WTC11 (cell line): Measurements from ENCODE around the gene COL12A1.

Experiments used
- CREB1 ChIP-seq: sonication (generic); formaldehyde crosslinking; IDR thresholded peaks from 2 replicates; pipeline ENCODE4 v1.8.0; 2023; ENCODE audit warnings: mild to moderate bottlenecking, missing genetic modification reagents
- ETV6 ChIP-seq: sonication (generic); formaldehyde crosslinking; IDR thresholded peaks from 2 replicates; pipeline ENCODE4 v1.8.1; 2022; ENCODE audit warnings: mild to moderate bottlenecking, missing genetic modification reagents
- FOXK1 ChIP-seq: sonication (generic); formaldehyde crosslinking; IDR thresholded peaks from 2 replicates; pipeline ENCODE4 v1.8.0; 2022; ENCODE audit warnings: mild to moderate bottlenecking, moderate library complexity, missing genetic modification reagents
- HMGA2 ChIP-seq: fragments of 250-450 bp; sonication (Bioruptor Pico); IDR thresholded peaks from 2 replicates; pipeline ENCODE4 v1.4.0; 2021; ENCODE audit warnings: mild to moderate bottlenecking, moderate library complexity
- TCF7 ChIP-seq: sonication (generic); formaldehyde crosslinking; IDR thresholded peaks from 2 replicates; pipeline ENCODE4 v1.8.0; 2022; ENCODE audit warnings: mild to moderate bottlenecking, low read depth, missing genetic modification reagents, moderate library complexity
- TEAD4 ChIP-seq: sonication (generic); formaldehyde crosslinking; IDR thresholded peaks from 2 replicates; pipeline ENCODE4 v1.8.0; 2022; ENCODE audit warnings: mild to moderate bottlenecking, missing genetic modification reagents
- TP53 ChIP-seq: sonication (generic); formaldehyde crosslinking; IDR thresholded peaks from 2 replicates; pipeline ENCODE4 v1.8.1; 2023; ENCODE audit warnings: mild to moderate bottlenecking, missing genetic modification reagents
- TF ChIP-seq, protein P1 (sequence below): sonication (generic); formaldehyde crosslinking; IDR thresholded peaks from 2 replicates; pipeline ENCODE4 v1.8.1; 2022; ENCODE audit warnings: low read depth, mild to moderate bottlenecking, moderate library complexity, missing genetic modification reagents, borderline replicate concordance
- TF ChIP-seq, protein P2 (sequence below): sonication (generic); formaldehyde crosslinking; IDR thresholded peaks from 2 replicates; pipeline ENCODE4 v1.8.1; 2023; ENCODE audit warnings: mild to moderate bottlenecking, missing genetic modification reagents
- TF ChIP-seq, protein P3 (sequence below): fragments of 200-600 bp; IDR thresholded peaks from 2 replicates; pipeline ENCODE4 v1.8.0; 2022; ENCODE audit warnings: antibody characterized with exemption
- TF ChIP-seq, protein P4 (sequence below): sonication (generic); formaldehyde crosslinking; IDR thresholded peaks from 2 replicates; pipeline ENCODE4 v1.8.1; 2023; ENCODE audit warnings: mild to moderate bottlenecking, missing genetic modification reagents, moderate library complexity

- TF ChIP-seq, protein P1, sequence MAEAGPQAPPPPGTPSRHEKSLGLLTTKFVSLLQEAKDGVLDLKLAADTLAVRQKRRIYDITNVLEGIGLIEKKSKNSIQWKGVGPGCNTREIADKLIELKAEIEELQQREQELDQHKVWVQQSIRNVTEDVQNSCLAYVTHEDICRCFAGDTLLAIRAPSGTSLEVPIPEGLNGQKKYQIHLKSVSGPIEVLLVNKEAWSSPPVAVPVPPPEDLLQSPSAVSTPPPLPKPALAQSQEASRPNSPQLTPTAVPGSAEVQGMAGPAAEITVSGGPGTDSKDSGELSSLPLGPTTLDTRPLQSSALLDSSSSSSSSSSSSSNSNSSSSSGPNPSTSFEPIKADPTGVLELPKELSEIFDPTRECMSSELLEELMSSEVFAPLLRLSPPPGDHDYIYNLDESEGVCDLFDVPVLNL (CRISPR knock-in tag) = no peak
- TF ChIP-seq, protein P2, sequence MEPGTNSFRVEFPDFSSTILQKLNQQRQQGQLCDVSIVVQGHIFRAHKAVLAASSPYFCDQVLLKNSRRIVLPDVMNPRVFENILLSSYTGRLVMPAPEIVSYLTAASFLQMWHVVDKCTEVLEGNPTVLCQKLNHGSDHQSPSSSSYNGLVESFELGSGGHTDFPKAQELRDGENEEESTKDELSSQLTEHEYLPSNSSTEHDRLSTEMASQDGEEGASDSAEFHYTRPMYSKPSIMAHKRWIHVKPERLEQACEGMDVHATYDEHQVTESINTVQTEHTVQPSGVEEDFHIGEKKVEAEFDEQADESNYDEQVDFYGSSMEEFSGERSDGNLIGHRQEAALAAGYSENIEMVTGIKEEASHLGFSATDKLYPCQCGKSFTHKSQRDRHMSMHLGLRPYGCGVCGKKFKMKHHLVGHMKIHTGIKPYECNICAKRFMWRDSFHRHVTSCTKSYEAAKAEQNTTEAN (CRISPR knock-in tag) = no peak
- TF ChIP-seq, protein P3, sequence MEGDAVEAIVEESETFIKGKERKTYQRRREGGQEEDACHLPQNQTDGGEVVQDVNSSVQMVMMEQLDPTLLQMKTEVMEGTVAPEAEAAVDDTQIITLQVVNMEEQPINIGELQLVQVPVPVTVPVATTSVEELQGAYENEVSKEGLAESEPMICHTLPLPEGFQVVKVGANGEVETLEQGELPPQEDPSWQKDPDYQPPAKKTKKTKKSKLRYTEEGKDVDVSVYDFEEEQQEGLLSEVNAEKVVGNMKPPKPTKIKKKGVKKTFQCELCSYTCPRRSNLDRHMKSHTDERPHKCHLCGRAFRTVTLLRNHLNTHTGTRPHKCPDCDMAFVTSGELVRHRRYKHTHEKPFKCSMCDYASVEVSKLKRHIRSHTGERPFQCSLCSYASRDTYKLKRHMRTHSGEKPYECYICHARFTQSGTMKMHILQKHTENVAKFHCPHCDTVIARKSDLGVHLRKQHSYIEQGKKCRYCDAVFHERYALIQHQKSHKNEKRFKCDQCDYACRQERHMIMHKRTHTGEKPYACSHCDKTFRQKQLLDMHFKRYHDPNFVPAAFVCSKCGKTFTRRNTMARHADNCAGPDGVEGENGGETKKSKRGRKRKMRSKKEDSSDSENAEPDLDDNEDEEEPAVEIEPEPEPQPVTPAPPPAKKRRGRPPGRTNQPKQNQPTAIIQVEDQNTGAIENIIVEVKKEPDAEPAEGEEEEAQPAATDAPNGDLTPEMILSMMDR = no peak
- TF ChIP-seq ETV6 = no peak
- TF ChIP-seq, protein P4, sequence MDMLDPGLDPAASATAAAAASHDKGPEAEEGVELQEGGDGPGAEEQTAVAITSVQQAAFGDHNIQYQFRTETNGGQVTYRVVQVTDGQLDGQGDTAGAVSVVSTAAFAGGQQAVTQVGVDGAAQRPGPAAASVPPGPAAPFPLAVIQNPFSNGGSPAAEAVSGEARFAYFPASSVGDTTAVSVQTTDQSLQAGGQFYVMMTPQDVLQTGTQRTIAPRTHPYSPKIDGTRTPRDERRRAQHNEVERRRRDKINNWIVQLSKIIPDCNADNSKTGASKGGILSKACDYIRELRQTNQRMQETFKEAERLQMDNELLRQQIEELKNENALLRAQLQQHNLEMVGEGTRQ (CRISPR knock-in tag) = no peak
- no peak for TF ChIP-seq FOXK1 (CRISPR knock-in tag)
- no peak for TF ChIP-seq TCF7 (CRISPR knock-in tag)
- TF ChIP-seq CREB1 (CRISPR knock-in tag) = no peak
- TF ChIP-seq TP53 (CRISPR knock-in tag) = no peak
- TF ChIP-seq TEAD4 (CRISPR knock-in tag) = no peak
- no peak for TF ChIP-seq HMGA2 (CRISPR knock-in tag)
Observed at GRCh38 chr6:75201021-75201420, 4.8 kb downstream of the COL12A1 start.
